Effector CD8-positive, alpha-beta T cell (primary cell): ENCODE measurements around the gene AGGF1.
"Not testable (repeated sequence)": the region's sequence is repeated elsewhere in the genome, so short reads cannot be mapped to it uniquely, and the experiment has no call there.

Experiments used
- DNase-seq: peaks from one replicate; lab custom pipeline; 2025; lab: John Stamatoyannopoulos, UW
- total RNA-seq, 4 experiments: gene quantifications; one replicate each; lab custom pipeline; 2026; lab: John Stamatoyannopoulos, UW

The AGGF1 gene, protein sequence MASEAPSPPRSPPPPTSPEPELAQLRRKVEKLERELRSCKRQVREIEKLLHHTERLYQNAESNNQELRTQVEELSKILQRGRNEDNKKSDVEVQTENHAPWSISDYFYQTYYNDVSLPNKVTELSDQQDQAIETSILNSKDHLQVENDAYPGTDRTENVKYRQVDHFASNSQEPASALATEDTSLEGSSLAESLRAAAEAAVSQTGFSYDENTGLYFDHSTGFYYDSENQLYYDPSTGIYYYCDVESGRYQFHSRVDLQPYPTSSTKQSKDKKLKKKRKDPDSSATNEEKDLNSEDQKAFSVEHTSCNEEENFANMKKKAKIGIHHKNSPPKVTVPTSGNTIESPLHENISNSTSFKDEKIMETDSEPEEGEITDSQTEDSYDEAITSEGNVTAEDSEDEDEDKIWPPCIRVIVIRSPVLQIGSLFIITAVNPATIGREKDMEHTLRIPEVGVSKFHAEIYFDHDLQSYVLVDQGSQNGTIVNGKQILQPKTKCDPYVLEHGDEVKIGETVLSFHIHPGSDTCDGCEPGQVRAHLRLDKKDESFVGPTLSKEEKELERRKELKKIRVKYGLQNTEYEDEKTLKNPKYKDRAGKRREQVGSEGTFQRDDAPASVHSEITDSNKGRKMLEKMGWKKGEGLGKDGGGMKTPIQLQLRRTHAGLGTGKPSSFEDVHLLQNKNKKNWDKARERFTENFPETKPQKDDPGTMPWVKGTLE
- 21.0 to 38.7 (median 27.8) reads per million in 4 experiments for total RNA-seq

DNA sequence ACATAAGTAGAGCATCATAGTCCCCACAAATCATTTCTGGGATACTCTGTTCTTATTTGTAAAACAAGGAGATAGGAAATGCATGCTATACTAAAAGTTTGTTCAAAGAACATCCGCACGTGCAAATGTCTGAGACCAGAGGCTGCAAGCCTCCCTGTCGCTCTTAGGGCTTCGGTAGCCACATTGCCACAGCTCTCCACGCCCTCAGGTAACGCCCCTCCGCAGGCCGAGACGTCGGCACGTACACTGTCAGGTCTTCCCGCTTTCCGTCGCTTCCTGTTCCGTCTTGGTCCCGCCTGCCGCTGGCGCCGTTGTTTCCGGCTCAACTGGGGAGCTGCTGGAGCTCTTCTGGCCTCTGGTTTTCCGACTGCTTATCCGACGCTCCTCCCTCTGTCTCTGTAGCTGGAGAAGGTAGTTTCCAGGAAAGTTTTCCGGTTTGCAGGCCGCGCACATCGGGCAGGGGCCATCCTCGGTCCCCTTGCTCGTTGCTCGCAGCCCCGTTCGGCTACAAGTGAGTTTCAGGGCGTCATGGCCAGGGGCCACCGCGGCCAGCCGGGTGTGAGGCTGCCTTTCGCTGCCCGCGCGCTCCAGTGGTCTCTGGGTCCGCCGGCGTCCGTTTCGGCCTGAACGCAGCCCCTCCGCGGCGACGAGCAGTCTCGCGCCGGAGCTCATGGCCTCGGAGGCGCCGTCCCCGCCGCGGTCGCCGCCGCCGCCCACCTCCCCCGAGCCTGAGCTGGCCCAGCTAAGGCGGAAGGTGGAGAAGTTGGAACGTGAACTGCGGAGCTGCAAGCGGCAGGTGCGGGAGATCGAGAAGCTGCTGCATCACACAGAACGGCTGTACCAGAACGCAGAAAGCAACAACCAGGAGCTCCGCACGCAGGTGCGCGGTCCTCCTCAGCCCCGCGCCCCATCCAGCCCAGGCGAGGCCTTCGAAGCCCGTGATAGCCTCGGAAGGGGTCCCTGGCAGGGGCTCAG lies at the start of gene AGGF1:
TSS of gene AGGF1 (plus strand) at position 308 of the 975 bp plus-strand sequence. CDS start at position 671, 363 bp downstream.
- DNase-seq: peak; percentile 77

DNA sequence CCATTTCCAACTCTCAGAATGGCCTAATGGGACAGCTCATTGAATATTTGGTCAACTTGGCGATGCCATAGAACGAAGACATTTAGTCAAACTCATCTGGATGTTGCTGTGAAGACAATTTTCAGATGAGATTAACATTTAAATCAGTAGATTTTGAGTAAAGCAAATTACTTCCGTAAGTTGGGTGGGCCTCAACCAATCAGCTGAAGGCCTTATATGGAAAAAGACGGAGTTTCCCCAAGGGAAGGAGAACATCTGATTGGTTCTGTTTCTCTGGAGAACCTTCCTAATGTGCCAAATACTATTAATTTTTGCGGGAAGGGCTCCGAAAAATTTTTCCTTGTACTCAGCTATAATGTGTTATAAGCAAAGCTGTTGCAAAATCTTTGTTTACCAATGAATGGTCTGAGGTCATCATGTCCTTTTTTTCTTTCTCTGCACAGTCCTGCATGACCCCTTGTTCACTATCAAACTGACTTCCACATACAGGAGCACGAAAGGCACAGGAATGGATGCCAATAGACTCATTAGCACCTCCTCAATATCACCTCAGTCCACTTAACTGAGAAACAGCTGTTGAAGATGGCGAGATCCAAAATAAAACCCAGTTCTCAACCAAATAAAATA lies 49.6 kb upstream of the AGGF1 start:
- DNase-seq: no peak

DNA sequence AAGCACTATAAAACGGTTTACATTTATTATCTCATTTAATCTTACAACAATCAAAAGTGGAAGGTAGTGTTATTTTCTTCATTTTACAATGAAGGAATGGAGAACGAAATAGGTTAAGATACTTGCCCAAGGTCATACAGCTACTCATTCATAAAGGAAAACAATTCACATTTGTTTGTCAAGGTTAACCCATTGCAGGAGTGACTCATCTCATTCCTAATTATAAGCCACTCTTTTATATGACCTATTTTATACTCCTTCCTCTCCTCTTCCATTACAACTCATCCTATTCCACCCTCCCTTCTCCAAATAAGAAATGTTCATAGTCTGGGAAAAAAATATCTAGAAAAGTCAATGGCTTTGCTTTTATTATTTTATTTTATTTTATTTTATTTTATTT lies 47.8 kb upstream of the AGGF1 start:
- no peak for DNase-seq

DNA sequence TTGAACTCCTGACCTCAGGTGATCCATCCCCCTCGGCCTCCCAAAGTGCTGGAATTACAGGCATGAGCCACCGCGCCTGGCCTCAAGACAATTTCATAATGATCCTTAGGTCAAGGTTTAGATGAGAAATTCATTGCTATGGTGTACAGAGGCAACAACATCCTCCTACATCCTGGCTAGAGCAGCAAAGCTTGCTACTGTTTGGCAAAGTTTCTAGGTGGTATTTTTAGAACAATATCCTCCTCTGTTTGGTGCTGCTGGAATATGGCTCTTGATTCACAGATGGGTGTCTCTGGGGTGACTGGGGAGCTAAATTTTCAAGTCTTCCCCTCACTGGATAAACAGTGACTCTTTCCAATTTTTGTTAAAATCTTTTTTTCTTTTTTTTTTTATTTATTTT lies 46.7 kb upstream of the AGGF1 start:
- no peak for DNase-seq

DNA sequence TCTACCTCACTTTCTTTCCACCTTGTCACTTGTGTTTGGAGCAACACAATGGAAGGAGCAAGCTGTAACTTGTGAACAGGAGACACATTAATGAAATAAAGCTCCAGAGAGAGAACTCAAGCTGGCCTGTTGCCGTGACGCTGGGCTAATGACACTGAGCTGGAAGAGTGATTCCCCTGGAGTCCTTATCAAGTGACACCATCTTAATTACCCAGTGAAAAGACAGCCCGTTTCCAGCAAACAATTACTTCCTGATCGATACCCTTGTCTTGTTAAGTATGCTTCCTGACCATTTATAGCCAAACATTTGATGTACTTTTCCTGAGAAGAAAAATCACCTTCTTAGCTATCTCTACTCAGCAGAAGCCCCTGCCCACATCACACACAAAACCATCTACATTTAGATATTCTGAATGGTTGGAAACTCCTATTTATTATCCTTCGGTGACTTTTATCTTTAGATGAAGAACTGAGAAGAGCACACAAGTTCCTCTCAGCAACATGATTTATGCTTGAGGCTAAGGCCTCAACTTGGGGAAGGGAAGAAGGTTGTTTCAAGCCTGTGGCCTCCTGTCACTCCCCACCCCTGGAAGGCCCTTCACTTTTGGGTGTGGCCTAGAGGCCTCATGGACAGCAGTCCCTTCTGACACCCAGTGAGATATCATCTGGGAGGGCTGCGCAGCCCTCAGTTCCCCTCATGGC lies 43.2 kb upstream of the AGGF1 start:
- DNase-seq: no peak

DNA sequence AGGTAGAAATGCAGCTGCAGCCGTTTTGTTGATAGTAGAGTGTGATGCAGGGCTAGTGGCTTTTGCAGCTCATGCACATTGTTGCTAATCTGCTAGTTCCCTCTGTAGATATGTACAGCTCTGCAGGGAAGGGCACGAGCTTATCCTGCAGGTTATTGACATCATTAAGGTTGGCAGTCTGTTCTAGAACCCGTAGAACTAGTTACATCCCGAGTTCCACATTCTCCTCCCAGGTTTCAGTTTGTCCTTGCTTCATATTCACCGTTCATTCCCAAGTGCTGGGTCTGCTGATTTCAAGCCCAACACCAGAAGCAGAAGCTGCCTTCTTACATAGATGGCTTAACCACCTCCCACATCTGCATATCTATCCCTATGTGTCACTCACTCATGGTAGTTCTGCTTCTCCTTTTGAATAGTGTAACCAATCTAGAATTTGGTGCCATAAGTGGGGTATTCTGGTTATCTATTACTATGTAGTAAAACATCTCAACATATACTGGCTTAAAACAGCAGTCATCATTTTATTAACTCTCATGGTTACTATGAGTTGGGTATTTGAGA lies 39.2 kb upstream of the AGGF1 start:
- DNase-seq: no peak

DNA sequence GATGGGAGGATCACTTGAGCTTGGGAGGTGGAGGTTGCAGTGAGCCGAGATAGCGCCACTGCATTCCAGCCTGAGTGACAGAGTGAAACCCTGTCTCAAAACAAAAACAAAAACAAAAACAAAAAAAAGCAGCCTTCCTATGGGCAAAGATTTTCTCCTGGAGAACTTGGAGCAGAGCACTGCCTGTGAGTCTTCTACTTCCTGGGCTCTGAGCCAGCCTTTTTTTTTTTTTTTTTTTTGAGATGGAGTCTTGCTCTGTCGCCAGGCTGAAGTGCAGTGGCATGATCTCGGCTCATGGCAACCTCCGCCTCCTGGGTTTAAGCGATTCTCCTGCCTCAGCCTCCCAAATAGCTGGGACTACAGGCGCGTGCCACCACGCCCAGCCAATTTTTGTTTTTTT lies 36.8 kb upstream of the AGGF1 start:
- not testable (repeated sequence) for DNase-seq

DNA sequence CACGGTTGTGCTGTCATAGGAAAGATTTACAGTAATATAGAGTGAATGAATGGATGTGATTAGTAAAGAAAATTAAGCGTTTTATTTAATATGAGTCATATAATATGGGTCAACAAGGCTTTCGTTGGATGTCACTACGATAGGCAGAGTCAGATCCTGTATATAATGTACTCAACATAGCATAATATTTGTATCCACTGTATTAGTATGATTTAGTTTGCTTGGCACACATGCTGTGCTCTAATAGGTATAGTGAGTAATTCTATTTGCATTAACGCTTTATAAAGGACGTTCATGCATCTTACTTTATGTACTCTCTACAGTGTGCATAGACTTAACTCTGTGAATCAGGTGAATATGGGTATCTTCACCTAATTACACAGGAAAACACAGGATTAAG lies 35.9 kb upstream of the AGGF1 start:
- no peak for DNase-seq

DNA sequence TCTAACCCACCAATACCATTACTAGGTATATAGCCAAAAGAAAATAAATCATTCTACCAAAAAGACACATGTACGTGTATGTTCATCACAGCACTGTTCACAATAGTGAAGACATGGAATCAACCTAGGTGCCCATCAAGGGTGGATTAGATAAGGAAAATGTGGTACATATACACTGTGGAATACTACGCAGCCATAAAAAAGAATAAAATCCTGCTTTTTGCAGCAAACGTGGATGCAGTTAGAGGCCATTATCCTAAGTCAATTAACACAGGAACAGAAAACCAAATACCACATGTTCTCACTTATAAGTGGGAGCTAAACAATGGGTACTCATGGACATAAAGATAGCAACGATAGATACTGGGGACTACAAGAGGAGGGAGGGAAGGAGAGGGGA lies 32.0 kb upstream of the AGGF1 start:
- DNase-seq: not testable (repeated sequence)

DNA sequence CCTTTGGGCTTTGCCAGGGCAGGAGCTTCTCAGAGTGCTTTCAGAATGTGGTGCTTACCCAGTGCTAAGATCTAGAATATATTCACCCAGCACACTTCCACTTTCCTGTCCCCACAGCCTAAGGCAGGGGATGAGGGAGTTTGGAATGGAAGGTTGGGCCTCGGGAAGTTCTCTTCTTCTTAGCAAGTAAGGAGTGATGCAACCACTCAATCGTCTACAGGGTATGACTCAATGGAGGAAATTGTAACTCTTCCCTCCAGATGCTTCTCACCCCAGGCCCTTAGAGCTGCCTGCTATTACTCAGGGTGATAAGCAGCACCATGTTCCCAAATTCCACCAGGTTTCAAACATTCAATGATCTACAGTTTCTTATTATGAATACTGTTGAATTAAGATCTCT lies 30.8 kb upstream of the AGGF1 start:
- no peak for DNase-seq

DNA sequence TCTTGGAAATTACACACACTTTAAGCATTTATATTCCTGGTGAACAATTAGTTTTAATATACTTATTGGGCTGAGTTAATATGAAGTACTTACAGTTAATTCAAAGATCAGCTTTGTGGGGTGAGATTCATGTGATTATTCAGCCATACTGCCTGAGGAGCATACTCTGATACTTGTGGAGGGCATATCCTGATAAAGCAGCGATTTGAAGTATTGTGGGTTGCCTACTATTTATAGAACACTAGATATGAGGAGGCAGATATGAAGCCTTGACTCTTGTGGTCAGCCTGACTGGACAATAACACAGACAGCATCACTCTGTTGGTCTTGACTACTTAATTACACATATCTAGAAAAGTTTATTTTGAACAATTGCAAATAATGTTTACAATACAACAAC lies 27.0 kb upstream of the AGGF1 start:
- no peak for DNase-seq

DNA sequence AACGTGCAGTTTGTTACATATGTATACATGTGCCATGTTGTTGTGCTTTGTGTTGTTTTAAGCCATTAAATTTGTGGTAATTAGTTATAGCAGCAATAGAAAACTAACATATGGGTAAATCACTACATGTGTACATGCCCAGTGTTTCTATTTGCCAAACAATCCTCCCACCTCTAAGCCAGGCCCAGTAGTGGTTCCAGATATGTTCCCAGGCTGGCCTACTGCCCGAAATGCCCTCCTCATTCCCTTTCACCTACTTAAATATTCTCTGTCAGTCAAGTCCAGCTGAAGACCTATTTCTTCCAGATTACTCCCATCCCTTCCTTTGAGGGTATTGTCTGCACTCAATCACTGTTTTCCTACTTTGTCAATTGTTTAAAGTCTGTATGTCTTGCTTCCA lies 24.1 kb upstream of the AGGF1 start:
- no peak for DNase-seq

DNA sequence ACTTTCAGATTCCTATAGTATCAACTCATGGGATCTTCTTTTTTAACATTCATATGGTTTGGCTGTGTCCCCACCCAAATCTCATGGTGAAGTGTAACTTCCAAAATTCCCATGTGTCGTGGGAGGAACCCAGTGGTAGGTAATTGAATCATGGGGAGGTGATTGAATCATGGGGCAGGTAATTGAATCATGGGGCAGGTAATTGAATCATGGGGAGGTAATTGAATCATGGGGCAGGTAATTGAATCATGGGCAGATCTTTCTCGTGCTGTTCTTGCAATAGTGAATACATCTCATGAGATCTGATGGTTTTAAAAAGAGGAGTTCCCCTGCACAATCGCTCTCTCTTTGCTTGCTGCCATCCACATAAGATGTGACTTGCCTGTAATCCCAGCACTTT lies 21.8 kb upstream of the AGGF1 start:
- DNase-seq: no peak

DNA sequence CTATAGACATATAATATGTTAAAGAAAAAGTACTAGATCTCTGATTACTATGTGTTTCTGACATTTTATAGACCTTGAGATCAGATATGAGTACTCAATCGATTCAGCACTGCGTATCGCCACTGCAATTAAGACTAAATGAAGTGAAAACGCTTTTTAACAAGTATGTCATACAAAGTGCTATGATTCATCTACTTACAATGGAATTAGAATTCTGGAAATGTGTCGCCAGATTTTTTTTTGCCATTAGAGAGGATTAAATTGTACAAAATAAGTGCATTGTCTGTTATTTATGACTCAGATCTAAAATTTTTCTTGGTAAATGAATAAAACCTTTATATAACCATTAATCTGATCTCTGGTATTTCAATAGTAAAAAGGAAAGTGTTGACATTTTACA lies 20.0 kb upstream of the AGGF1 start:
- no peak for DNase-seq

DNA sequence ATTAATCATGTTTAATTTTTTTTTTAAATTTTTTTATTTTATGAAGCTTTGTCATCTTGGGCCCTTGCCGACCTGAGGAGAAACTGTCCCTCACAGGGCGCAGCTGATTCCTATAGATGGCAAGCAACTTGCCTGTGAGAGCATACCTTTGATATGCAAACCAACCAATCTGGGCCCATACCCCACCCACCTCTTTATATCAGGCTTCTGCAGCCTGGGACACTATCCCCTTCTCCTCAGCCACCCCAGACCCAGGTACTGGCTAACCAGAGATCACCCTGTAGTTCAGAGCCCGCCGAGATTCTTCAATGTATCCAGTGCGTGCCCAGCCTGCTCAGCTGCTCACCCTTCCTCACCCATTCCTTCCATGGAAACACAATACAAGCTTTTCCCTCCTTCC lies 18.7 kb upstream of the AGGF1 start:
- no peak for DNase-seq

DNA sequence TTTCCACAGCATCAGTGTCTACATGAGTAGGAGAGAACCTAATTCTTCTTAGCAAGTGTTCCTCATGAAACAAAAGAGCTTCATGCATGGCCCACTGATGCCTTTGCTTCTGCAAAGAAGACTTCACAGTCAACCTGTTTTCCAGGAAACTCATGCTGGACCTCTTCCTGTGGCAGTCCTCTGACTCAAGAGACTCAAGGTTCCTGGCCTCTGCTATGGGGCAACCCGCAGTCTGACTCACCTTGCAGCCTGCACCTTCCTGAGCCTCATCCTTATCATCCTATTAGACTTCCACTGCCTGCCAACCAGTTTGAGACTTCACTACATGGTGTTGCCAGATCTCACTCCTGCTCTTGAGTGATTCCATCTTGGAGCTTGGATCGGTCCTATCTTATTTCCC lies 17.6 kb upstream of the AGGF1 start:
- DNase-seq: no peak

DNA sequence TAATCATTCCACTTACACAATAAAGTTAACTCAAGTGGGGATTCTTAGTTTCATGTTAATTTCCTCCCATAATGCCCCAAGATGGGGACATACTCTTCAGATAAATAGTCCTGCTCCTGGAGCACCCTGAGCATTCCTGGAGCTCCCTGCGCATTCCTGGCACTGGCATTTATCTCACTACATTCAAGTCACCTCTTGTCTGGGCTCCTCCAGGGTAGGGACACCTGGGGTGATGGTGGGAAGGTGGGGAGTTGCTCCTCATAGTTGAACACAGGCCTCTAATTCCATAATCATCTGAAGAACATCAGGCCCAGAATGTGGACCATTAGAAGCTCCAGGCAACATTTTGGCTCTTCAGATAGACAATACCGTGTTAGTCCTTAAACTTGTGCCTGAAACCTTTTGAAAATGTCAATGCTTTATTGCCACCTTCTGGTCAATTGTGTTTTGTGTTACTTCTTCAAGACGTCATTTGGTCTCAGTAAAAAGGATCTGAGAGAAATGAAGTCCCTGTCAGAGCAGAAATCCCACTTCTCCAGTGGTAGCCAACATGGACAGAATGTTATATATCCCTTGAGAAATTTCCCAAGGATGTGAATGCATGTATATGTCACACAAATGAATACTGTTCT lies 14.2 kb upstream of the AGGF1 start:
- no peak for DNase-seq

DNA sequence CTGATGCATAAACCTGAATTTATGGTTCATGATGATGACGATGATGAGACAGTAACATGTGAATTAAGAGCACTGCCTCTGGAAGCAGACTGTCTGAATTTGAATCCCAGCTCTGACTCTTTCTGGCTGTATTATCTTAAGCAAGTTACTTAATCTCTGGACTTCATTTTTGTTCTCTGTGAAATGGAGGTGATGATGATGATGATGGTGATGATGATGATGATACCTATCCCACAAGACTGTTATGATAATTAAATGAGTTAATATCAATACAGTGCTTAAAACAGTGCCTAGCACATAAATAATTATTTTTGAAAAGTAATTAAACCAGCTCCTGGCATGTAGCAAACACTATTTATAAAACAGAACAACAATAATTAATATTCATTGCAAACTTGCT lies 13.2 kb upstream of the AGGF1 start:
- DNase-seq: no peak

DNA sequence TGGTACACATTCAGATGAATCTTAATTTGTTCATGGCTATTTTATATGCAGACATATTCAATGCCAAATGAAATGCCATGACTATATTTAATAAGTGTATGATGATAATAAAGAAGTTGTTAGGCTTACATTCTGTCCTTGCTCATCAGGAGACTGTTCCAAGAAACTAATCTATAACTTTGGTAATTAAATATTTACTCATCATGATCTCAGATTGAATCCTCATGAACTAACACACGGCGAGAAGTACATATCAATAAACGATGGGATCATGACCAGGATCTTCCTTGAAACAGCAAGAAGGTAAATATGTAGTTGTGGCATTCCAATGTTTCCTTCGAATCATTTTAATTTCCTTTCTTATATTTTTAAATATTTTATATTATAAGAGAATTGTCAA lies 12.5 kb upstream of the AGGF1 start:
- no peak for DNase-seq
